K562 (cell line): ENCODE data around the gene KCNMB1. TPM values are rescaled to one million over a fixed set of nuclear protein-coding genes. Genes with fewer than 3 reads are reported as not detected.
A peak's percentile ranks its signal among the peaks of the same experiment; 100 is the strongest.

Experiments
- ATAC-seq: fragments of 200-7000 bp; cut with Tn5 transposase; 3 replicates; pipeline ENCODE4 v1.9.1; 2020; ENCODE audit warnings: moderate library complexity
- BruUV-seq: library from RNA; stranded (reverse); fragments of 400-500 nt; replicated peaks from 2 replicates; lab custom pipeline; 2021; lab: Mats Ljungman, UMichigan
- CTCF ChIA-PET: fragments of 300-600 bp; formaldehyde crosslinking; extraction: SDS; loops from one replicate; lab custom pipeline; 2021; ENCODE audit warnings: low intra/inter-chr PET ratio; lab: Yijun Ruan, JAX
- POLR2A ChIA-PET: fragments of 300-600, 350-650 bp; sonication (Branson Sonifier 250); formaldehyde crosslinking; extraction: SDS; loops from one replicate; lab custom pipeline; 2021; ENCODE audit warnings: antibody characterized with exemption, inconsistent platforms; lab: Yijun Ruan, JAX
- DNase-seq, 4 experiments: peaks; one replicate each; pipeline versions ENCODE4 v3.0.0 to v3.0.0-alpha.2; 2011 to 2018; ENCODE audit warnings: low spot score in 3 of 4, mixed read lengths in 3 of 4; ENCODE audit errors: extremely low read depth in 1 of 4
- FAIRE-seq: peaks from 2 replicates; lab custom pipeline; 2011; peaks lifted over from hg19 to GRCh38; lab: Jason Lieb, UNC
- H2AFZ ChIP-seq: 2 replicates; pipeline ENCODE4 v1.6.0; 2011; ENCODE audit warnings: low read depth, low read length, control low read depth, inconsistent platforms
- H3K27ac ChIP-seq: fragments of 200-600 bp; 3 replicates; pipeline ENCODE4 v1.8.0; 2011; ENCODE audit warnings: low read depth, mild to moderate bottlenecking, control low read depth, inconsistent platforms, low read length, moderate library complexity, mixed read lengths; ENCODE audit errors: extremely low read depth
- H3K27me3 ChIP-seq, 2 experiments: fragments of 300-600 bp in 1 of 2; 2 replicates in 1 of 2; 3 replicates in 1 of 2; pipeline versions ENCODE4 v1.6.0 to v1.8.0; 2011; ENCODE audit warnings: inconsistent platforms in 2 of 2, low read length in 2 of 2, mild to moderate bottlenecking in 1 of 2, mixed read lengths in 1 of 2, moderate library complexity in 1 of 2; ENCODE audit not compliant: control insufficient read depth in 2 of 2, insufficient read depth in 2 of 2
- H3K36me3 ChIP-seq: fragments of 300-600 bp; 3 replicates; pipeline ENCODE4 v1.8.0; 2011; ENCODE audit warnings: mild to moderate bottlenecking, low read length, inconsistent platforms; ENCODE audit not compliant: control insufficient read depth, insufficient read depth
- H3K4me1 ChIP-seq, 2 experiments: fragments of 200-600 bp in 1 of 2; replicated peaks in 1 of 2; 2 replicates in 1 of 2; 3 replicates in 1 of 2; pipeline versions ENCODE4 v1.5.1 to v1.8.0; 2011; ENCODE audit warnings: inconsistent platforms in 2 of 2, low read length in 2 of 2, mild to moderate bottlenecking in 1 of 2, mixed read lengths in 1 of 2, moderate library complexity in 1 of 2; ENCODE audit not compliant: control insufficient read depth in 2 of 2, insufficient read depth in 2 of 2
- H3K4me2 ChIP-seq: 2 replicates; pipeline ENCODE4 v1.6.1; 2011; ENCODE audit warnings: low read length, control low read depth, inconsistent platforms, mixed read lengths; ENCODE audit not compliant: insufficient read depth
- H3K4me3 ChIP-seq: fragments of 200-600 bp; sonication (generic), shearing (Covaris generic); 2 replicates; pipeline ENCODE4 v1.5.1; 2016; ENCODE audit warnings: control low read depth, inconsistent platforms
- H3K79me2 ChIP-seq: fragments of 200-600 bp; 3 replicates; pipeline ENCODE4 v1.8.0; 2011; ENCODE audit warnings: low read length, inconsistent platforms; ENCODE audit not compliant: control insufficient read depth, insufficient read depth
- H3K9ac ChIP-seq, 2 experiments: 2 replicates each; pipeline versions ENCODE4 v1.6.0 to v1.6.1; 2011; ENCODE audit warnings: low read depth in 2 of 2, low read length in 2 of 2, control low read depth in 1 of 2, inconsistent platforms in 1 of 2, mild to moderate bottlenecking in 1 of 2, mixed read lengths in 1 of 2; ENCODE audit not compliant: insufficient read depth in 1 of 2
- H3K9me1 ChIP-seq: one replicate; pipeline ENCODE4 v1.6.0; 2011; ENCODE audit warnings: inconsistent platforms, mild to moderate bottlenecking, low read length, moderate library complexity; ENCODE audit not compliant: control insufficient read depth, insufficient read depth
- H3K9me3 ChIP-seq: replicated peaks from 2 replicates; pipeline ENCODE4 v1.5.1; 2011; ENCODE audit warnings: low read depth, low read length, inconsistent platforms; ENCODE audit not compliant: control insufficient read depth, insufficient read depth
- H4K20me1 ChIP-seq: replicated peaks from 2 replicates; pipeline ENCODE4 v1.6.1; 2011; ENCODE audit warnings: low read length, inconsistent platforms, mixed read lengths; ENCODE audit not compliant: control insufficient read depth, insufficient read depth
- CCNT2 ChIP-seq: IDR thresholded peaks from 2 replicates; pipeline ENCODE4 v1.6.1; 2011; ENCODE audit warnings: borderline replicate concordance, low read depth, mild to moderate bottlenecking, moderate library complexity, mixed read lengths, low read length; ENCODE audit not compliant: insufficient read length; ENCODE audit errors: extremely low read depth
- ETS2 ChIP-seq: IDR thresholded peaks from 2 replicates; pipeline ENCODE4 v1.6.1; 2016; ENCODE audit warnings: borderline replicate concordance, missing genetic modification characterization, mild to moderate bottlenecking, moderate library complexity, missing compliant biosample characterization; ENCODE audit not compliant: poor library complexity, severe bottlenecking
- NFYB ChIP-seq: IDR thresholded peaks from 2 replicates; pipeline ENCODE4 v1.6.1; 2011; ENCODE audit warnings: mild to moderate bottlenecking, moderate library complexity; ENCODE audit not compliant: insufficient read length; ENCODE audit errors: extremely low read depth
- RAD21 ChIP-seq, 2 experiments: fragments of 250-450 bp in 1 of 2; fragments of 450-650 bp in 1 of 2; sonication (Bioruptor Pico) in 1 of 2; formaldehyde crosslinking in 1 of 2; IDR thresholded peaks in 1 of 2; conservative IDR thresholded peaks in 1 of 2; 2 replicates each; pipeline versions ENCODE4 v1.4.0 to v1.8.0; 2020 to 2022; ENCODE audit warnings: mild to moderate bottlenecking in 2 of 2, moderate library complexity in 1 of 2
- USF1 ChIP-seq: sonication (generic); formaldehyde crosslinking; IDR thresholded peaks from 2 replicates; pipeline ENCODE4 v1.9.0; 2022; ENCODE audit warnings: mild to moderate bottlenecking, missing genetic modification reagents
- ZNF57 ChIP-seq: fragments of 450-650 bp; formaldehyde crosslinking; IDR thresholded peaks from 2 replicates; pipeline ENCODE4 v1.4.0; 2020; ENCODE audit warnings: mild to moderate bottlenecking, moderate library complexity
- WGBS: fragments of 100-300 bp; shearing (Covaris generic); methylation state at CpG from one replicate; pipeline ENCODE4 v1.1.6; 2016; ENCODE audit warnings: low coverage, mixed read lengths; ENCODE audit not compliant: insufficient coverage; ENCODE audit errors: missing lambda C conversion rate; 5-methylcytosine and 5-hydroxymethylcytosine counted together
- in situ Hi-C: fragments of 300-500 bp; cut with MboI; formaldehyde crosslinking; loops from 4 replicates; pipeline ENCODE4 v1.15.0; 2018; ENCODE audit warnings: inconsistent platforms, mixed read lengths
- intact Hi-C: fragments of 100-400 bp; cut with micrococcal nuclease; formaldehyde crosslinking; loops from 2 replicates; pipeline ENCODE4 v1.14.2; 2022
- polyA plus RNA-seq, 8 experiments: library from polyadenylated mRNA; depleted of rRNA in 4 of 8; stranded (reverse) in 5 of 8; unstranded in 3 of 8; fragments of >200 nt; fragmentation: Nextera tagmentation in 2 of 8; fragmentation: Illumina TruSeq in 1 of 8; extraction: Ambion mirVana in 2 of 8; extraction: Trizol in 1 of 8; gene quantifications; 2 replicates each; pipeline versions ENCODE4 v1.2.1 to v1.2.3, GENCODE V29; 2011 to 2014; ENCODE audit warnings: inconsistent platforms in 1 of 8, missing spikeins in 1 of 8
- total RNA-seq, 7 experiments: library from RNA; depleted of rRNA in 6 of 7; stranded (reverse); fragments of >200 nt in 6 of 7; fragmentation: Illumina TruSeq in 2 of 7; extraction: Trizol in 2 of 7; gene quantifications; 2 replicates each; pipeline versions ENCODE4 v1.2.1 to v1.2.3, GENCODE V29; 2011 to 2021; ENCODE audit warnings: low replicate concordance in 1 of 7
- TF ChIP-seq, protein P1 (sequence below), 3 experiments: IDR thresholded peaks in 2 of 3; conservative IDR thresholded peaks in 1 of 3; 2 replicates each; pipeline ENCODE4 v1.5.1; 2011 to 2012; ENCODE audit warnings: low read length in 3 of 3, mild to moderate bottlenecking in 3 of 3, control low read depth in 2 of 3, improper control_type of control experiment in 1 of 3, inconsistent platforms in 1 of 3, low read depth in 1 of 3, mixed read lengths in 1 of 3, moderate library complexity in 1 of 3; ENCODE audit not compliant: insufficient read depth in 2 of 3
- TF ChIP-seq, protein P2 (sequence below): fragments of 250-450 bp; sonication (Bioruptor Pico); IDR thresholded peaks from 2 replicates; pipeline ENCODE4 v1.8.0; 2021; ENCODE audit warnings: mild to moderate bottlenecking, moderate library complexity
- TF ChIP-seq, protein P3 (sequence below): sonication (generic); formaldehyde crosslinking; IDR thresholded peaks from 2 replicates; pipeline ENCODE4 v1.5.0; 2020; ENCODE audit warnings: missing genetic modification reagents

The KCNMB1 gene
- total and polyA plus RNA-seq, 9 of the 15 experiments (the other 6 are each of a cell fraction or from before 2014, with no cell fraction given): not detected

- TF ChIP-seq, protein P1, sequence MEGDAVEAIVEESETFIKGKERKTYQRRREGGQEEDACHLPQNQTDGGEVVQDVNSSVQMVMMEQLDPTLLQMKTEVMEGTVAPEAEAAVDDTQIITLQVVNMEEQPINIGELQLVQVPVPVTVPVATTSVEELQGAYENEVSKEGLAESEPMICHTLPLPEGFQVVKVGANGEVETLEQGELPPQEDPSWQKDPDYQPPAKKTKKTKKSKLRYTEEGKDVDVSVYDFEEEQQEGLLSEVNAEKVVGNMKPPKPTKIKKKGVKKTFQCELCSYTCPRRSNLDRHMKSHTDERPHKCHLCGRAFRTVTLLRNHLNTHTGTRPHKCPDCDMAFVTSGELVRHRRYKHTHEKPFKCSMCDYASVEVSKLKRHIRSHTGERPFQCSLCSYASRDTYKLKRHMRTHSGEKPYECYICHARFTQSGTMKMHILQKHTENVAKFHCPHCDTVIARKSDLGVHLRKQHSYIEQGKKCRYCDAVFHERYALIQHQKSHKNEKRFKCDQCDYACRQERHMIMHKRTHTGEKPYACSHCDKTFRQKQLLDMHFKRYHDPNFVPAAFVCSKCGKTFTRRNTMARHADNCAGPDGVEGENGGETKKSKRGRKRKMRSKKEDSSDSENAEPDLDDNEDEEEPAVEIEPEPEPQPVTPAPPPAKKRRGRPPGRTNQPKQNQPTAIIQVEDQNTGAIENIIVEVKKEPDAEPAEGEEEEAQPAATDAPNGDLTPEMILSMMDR (IDR thresholded peaks at IDR 0.05 in 2 of 3, conservative IDR thresholded peaks at IDR 0.05 in 1 of 3; ENCODE audit: insufficient read depth in 2 of 3, low read depth in 1 of 3, low read length in 3 of 3): peak in 1 of 3 experiments; percentile 31; a peak in 2 of 6 replicates
- TF ChIP-seq, protein P2, sequence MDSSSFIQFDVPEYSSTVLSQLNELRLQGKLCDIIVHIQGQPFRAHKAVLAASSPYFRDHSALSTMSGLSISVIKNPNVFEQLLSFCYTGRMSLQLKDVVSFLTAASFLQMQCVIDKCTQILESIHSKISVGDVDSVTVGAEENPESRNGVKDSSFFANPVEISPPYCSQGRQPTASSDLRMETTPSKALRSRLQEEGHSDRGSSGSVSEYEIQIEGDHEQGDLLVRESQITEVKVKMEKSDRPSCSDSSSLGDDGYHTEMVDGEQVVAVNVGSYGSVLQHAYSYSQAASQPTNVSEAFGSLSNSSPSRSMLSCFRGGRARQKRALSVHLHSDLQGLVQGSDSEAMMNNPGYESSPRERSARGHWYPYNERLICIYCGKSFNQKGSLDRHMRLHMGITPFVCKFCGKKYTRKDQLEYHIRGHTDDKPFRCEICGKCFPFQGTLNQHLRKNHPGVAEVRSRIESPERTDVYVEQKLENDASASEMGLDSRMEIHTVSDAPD (CRISPR knock-in tag): no peak
- peak in 1 of 2 experiments; percentile 16; a peak in 1 of 4 replicates for TF ChIP-seq RAD21 (CRISPR knock-in tag; conservative IDR thresholded peaks at IDR 0.05 in 1 of 2, IDR thresholded peaks at IDR 0.05 in 1 of 2)
These were observed 14.5 kb upstream of the KCNMB1 start (continued) for GRCh38 chr5:170403675-170404074.

- no peak overlapping the region for H3K9ac ChIP-seq
- no peak overlapping the region for H3K27ac ChIP-seq
- ChIA-PET CTCF (no interaction called here), POLR2A (interaction anchor here (0.5 to 1.5 kb wide), 2 partner anchors 8 to 662 kb away, joined by 3 to 5 read pairs; no protein-coding TSS in a partner anchor)
- H3K4me3 ChIP-seq: no peak overlapping the region
- no peaks in the 10 kb centered on the region for H3K4me1 ChIP-seq
- WGBS: 0% methylated on average over 2 of the region's 2 CpGs
- no peaks in the 10 kb centered on the region for H3K79me2 ChIP-seq
- ATAC-seq (no peak), DNase-seq (peak in 2 of 4 experiments; percentile 25 to 26), FAIRE-seq (no peak)
- in situ Hi-C loops: no loop called here
- no peak overlapping the region for H2AFZ ChIP-seq
- no TSS peak for BruUV-seq
- no peak overlapping the region for H3K4me2 ChIP-seq
- no peaks in the 10 kb centered on the region for H3K36me3 ChIP-seq
- intact Hi-C loops: no loop called here
- no peaks in the 10 kb centered on the region for H4K20me1 ChIP-seq
- H3K9me3 ChIP-seq: no peaks in the 10 kb centered on the region; the same call in 1 of the 2 replicates
- H3K9me1 ChIP-seq: no peaks in the 10 kb centered on the region
- TF ChIP-seq, protein P3, sequence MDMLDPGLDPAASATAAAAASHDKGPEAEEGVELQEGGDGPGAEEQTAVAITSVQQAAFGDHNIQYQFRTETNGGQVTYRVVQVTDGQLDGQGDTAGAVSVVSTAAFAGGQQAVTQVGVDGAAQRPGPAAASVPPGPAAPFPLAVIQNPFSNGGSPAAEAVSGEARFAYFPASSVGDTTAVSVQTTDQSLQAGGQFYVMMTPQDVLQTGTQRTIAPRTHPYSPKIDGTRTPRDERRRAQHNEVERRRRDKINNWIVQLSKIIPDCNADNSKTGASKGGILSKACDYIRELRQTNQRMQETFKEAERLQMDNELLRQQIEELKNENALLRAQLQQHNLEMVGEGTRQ: peak; percentile 55
- TF ChIP-seq USF1 (CRISPR knock-in tag): peak; percentile 47
- peak; percentile 3 for TF ChIP-seq NFYB
- no peak for TF ChIP-seq ZNF57
- TF ChIP-seq ETS2: no peak
- no peak for TF ChIP-seq CCNT2
- 0 out of 5 replicates have a peak, but pooled peaks cover 0 to 8% of the 10 kb centered on the region in 2 experiments for H3K27me3 ChIP-seq
These were observed 13.3 kb upstream of the KCNMB1 start for GRCh38 chr5:170402508-170402907.
